Keratinocyte (primary cell): ENCODE measurements around the gene DIP2B. TPM values are rescaled to one million over a fixed set of nuclear protein-coding genes. Genes with fewer than 3 reads are reported as not detected.
A peak's percentile ranks its signal among the peaks of the same experiment; 100 is the strongest.

Source experiments
- DNase-seq: peaks from one replicate; pipeline ENCODE4 v3.0.0-alpha.2; 2011; ENCODE audit warnings: low read depth, missing footprints, low spot score
- FAIRE-seq: peaks from 2 replicates; lab custom pipeline; 2011; peaks lifted over from hg19 to GRCh38; lab: Jason Lieb, UNC
- H2AFZ ChIP-seq: 2 replicates; pipeline ENCODE4 v1.6.0; 2012; ENCODE audit warnings: low read length, control low read depth, inconsistent platforms; ENCODE audit not compliant: control insufficient read depth
- H3K27ac ChIP-seq: 2 replicates; pipeline ENCODE4 v1.5.1; 2011; ENCODE audit warnings: low read length; ENCODE audit not compliant: control insufficient read depth, insufficient read depth
- H3K27me3 ChIP-seq: 3 replicates; pipeline ENCODE4 v1.6.0; 2011; ENCODE audit warnings: low read length; ENCODE audit not compliant: control insufficient read depth, insufficient read depth; ENCODE audit errors: extremely low read depth
- H3K36me3 ChIP-seq, 2 experiments: 2 replicates in 1 of 2; 3 replicates in 1 of 2; pipeline ENCODE4 v1.5.1; 2011; ENCODE audit warnings: low read length in 2 of 2, mild to moderate bottlenecking in 1 of 2; ENCODE audit not compliant: control insufficient read depth in 2 of 2, insufficient read depth in 2 of 2; ENCODE audit errors: extremely low read depth in 1 of 2
- H3K4me1 ChIP-seq: 3 replicates; pipeline ENCODE4 v1.5.1; 2011; ENCODE audit warnings: low read length; ENCODE audit not compliant: control insufficient read depth, insufficient read depth; ENCODE audit errors: extremely low read depth
- H3K4me2 ChIP-seq: 3 replicates; pipeline ENCODE4 v1.6.0; 2011; ENCODE audit warnings: low read depth, low read length; ENCODE audit not compliant: control insufficient read depth, insufficient read depth; ENCODE audit errors: extremely low read depth
- H3K4me3 ChIP-seq, 3 experiments: fragments of 200-600 bp in 1 of 3; sonication (generic) in 1 of 3; 2 replicates in 2 of 3; 3 replicates in 1 of 3; pipeline ENCODE4 v1.5.1; 2011 to 2016; ENCODE audit warnings: low read length in 3 of 3, mild to moderate bottlenecking in 3 of 3, control low read depth in 2 of 3, inconsistent platforms in 1 of 3, low read depth in 1 of 3, mixed read lengths in 1 of 3, mixed run types in 1 of 3, moderate library complexity in 1 of 3; ENCODE audit not compliant: control insufficient read depth in 2 of 3, insufficient read depth in 2 of 3; ENCODE audit errors: extremely low read depth in 1 of 3
- H3K79me2 ChIP-seq: 2 replicates; pipeline ENCODE4 v1.6.0; 2012; ENCODE audit warnings: low read length; ENCODE audit not compliant: control insufficient read depth, insufficient read depth
- H3K9ac ChIP-seq: 3 replicates; pipeline ENCODE4 v1.6.0; 2011; ENCODE audit warnings: low read length; ENCODE audit not compliant: control insufficient read depth, insufficient read depth; ENCODE audit errors: extremely low read depth
- H3K9me1 ChIP-seq: 3 replicates; pipeline ENCODE4 v1.6.0; 2011; ENCODE audit warnings: low read length; ENCODE audit not compliant: control insufficient read depth, insufficient read depth; ENCODE audit errors: extremely low read depth
- H3K9me3 ChIP-seq: 2 replicates; pipeline ENCODE4 v1.5.1; 2012; ENCODE audit warnings: low read depth, low read length; ENCODE audit not compliant: control insufficient read depth
- H4K20me1 ChIP-seq: 3 replicates; pipeline ENCODE4 v1.6.0; 2011; ENCODE audit warnings: low read length; ENCODE audit not compliant: control insufficient read depth, insufficient read depth; ENCODE audit errors: extremely low read depth
- CTCF ChIP-seq, 3 experiments: IDR thresholded peaks in 1 of 3; conservative IDR thresholded peaks in 1 of 3; optimal IDR thresholded peaks in 1 of 3; 2 replicates in 2 of 3; 3 replicates in 1 of 3; pipeline versions ENCODE3 to v1.5.1; 2011; ENCODE audit warnings: low read length in 3 of 3, mild to moderate bottlenecking in 3 of 3, moderate library complexity in 2 of 3, control low read depth in 1 of 3, inconsistent platforms in 1 of 3; ENCODE audit not compliant: insufficient read depth in 2 of 3; ENCODE audit errors: extremely low read depth in 1 of 3
- EZH2 ChIP-seq: IDR thresholded peaks from one replicate; pipeline ENCODE4 v1.6.1; 2012; ENCODE audit warnings: inconsistent platforms, mild to moderate bottlenecking, low read length, moderate library complexity
- dilution Hi-C: fragments of 300-500 bp; cut with MboI; formaldehyde crosslinking; loops from one replicate; pipeline ENCODE4 v1.7.0; 2020; ENCODE audit warnings: low sequenced_read_pairs; ENCODE audit not compliant: extremely low pct_ligation_motif_present
- polyA plus RNA-seq, 5 experiments: library from polyadenylated mRNA; depleted of rRNA in 3 of 5; stranded (reverse) in 3 of 5; stranded (forward) in 1 of 5; unstranded in 1 of 5; fragments of >200 nt; gene quantifications; 1 replicate in 1 of 5; 2 replicates in 3 of 5; 3 replicates in 1 of 5; pipeline versions ENCODE4 v1.2.1 to v1.2.3, GENCODE V29; 2011 to 2012; ENCODE audit warnings: missing spikeins in 2 of 5, low read depth in 1 of 5, low replicate concordance in 1 of 5

Gene DIP2B
- polyA plus RNA-seq, 1 donor (not counting 4 experiments of a cell fraction or from before 2014, with no cell fraction given): 30.2 TPM

DNA sequence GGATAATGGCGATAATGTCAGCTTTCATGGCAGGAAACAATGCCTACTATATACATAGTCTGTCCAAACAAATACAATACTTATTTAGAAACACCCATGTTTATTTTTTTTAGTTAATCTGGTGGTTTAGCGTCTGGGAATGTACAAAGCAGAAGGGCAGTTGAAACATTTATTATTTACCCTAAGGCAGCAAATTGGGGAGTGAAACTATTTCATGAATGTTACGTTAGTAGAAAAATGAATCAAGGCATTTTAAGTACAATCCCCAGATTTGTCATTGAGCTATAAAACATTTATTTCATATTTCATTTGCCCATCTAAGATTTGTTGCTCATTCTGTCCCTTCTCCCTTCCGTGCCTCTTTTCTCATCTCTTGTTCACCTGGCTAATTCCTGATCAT, 172.0 kb downstream of the DIP2B start:
- H2AFZ ChIP-seq: no peak overlapping the region
- H3K4me1 ChIP-seq: no peaks in the 10 kb centered on the region
- H3K9me1 ChIP-seq: peaks cover 2% of the 10 kb centered on the region
- H3K9ac ChIP-seq: no peak overlapping the region
- no peaks in the 10 kb centered on the region for H3K9me3 ChIP-seq
- no peaks in the 10 kb centered on the region for H3K27me3 ChIP-seq
- no peaks in the 10 kb centered on the region for H3K79me2 ChIP-seq
- dilution Hi-C loops: no loop called here
- H3K4me2 ChIP-seq: no peak overlapping the region
- H3K4me3 ChIP-seq: no peak overlapping the region
- DNase-seq (no peak), FAIRE-seq (no peak)
- H4K20me1 ChIP-seq: no peaks in the 10 kb centered on the region
- TF ChIP-seq CTCF (optimal IDR thresholded peaks at IDR 0.05 in 1 of 3, IDR thresholded peaks at IDR 0.05 in 1 of 3, conservative IDR thresholded peaks at IDR 0.05 in 1 of 3; ENCODE audit: extremely low read depth in 1 of 3, insufficient read depth in 2 of 3, low read length in 3 of 3) (no peak), EZH2 (no peak)
- no peak overlapping the region for H3K27ac ChIP-seq
- peaks cover 18 to 29% of the 10 kb centered on the region in 2 experiments for H3K36me3 ChIP-seq

- Histone ChIP-seq H3K9ac (no peak overlapping the region), H3K9me1 (peaks cover 2% of the 10 kb centered on the region), H3K27ac (no peak overlapping the region), H3K4me3 (no peak overlapping the region), H3K9me3 (no peaks in the 10 kb centered on the region), H4K20me1 (no peaks in the 10 kb centered on the region), H3K27me3 (no peaks in the 10 kb centered on the region), H2AFZ (no peak overlapping the region), H3K79me2 (no peaks in the 10 kb centered on the region), H3K36me3 (peaks cover 19 to 32% of the 10 kb centered on the region in 2 experiments), H3K4me1 (no peaks in the 10 kb centered on the region), H3K4me2 (no peak overlapping the region)
- TF ChIP-seq EZH2 (no peak), CTCF (optimal IDR thresholded peaks at IDR 0.05 in 1 of 3, IDR thresholded peaks at IDR 0.05 in 1 of 3, conservative IDR thresholded peaks at IDR 0.05 in 1 of 3; ENCODE audit: extremely low read depth in 1 of 3, insufficient read depth in 2 of 3, low read length in 3 of 3) (no peak)
- DNase-seq (no peak), FAIRE-seq (peak; percentile 32)
- dilution Hi-C loops: no loop called here
Observed at GRCh38 chr12:50677858-50678257, 173.1 kb downstream of the DIP2B start.
